Measurements from ENCODE around the gene NTNG1. TPM values are rescaled to one million over a fixed set of nuclear protein-coding genes. Genes with fewer than 3 reads are reported as not detected.

NTNG1 gene
- total and polyA plus RNA-seq, 2 of the 13 experiments (the other 11 are each of a cell fraction or from before 2014, with no cell fraction given), result not detected

GRCh38 chr1:107493111-107493716 lies 352.4 kb downstream of the NTNG1 start (continued):
- no peak for TF ChIP-seq FOXP4 (CRISPR knock-in tag; IDR thresholded peaks at IDR 0.05)
- no peak for TF ChIP-seq ZNF83 (CRISPR knock-in tag; IDR thresholded peaks at IDR 0.05; ENCODE audit: borderline replicate concordance)
- TF ChIP-seq BATF2 (CRISPR knock-in tag; IDR thresholded peaks at IDR 0.05), result no peak
- no peak for TF ChIP-seq SYNCRIP (IDR thresholded peaks at IDR 0.05; ENCODE audit: insufficient read depth, low read depth, low read length)
- no peak for TF ChIP-seq DMAP1 (CRISPR knock-in tag; IDR thresholded peaks at IDR 0.05)
- TF ChIP-seq ZNF737 (CRISPR knock-in tag; IDR thresholded peaks at IDR 0.05; ENCODE audit: borderline replicate concordance), result no peak
- no peak for TF ChIP-seq NR1H2 (CRISPR knock-in tag; IDR thresholded peaks at IDR 0.05; ENCODE audit: borderline replicate concordance, low read depth)
- TF ChIP-seq SNAPC2 (CRISPR knock-in tag; IDR thresholded peaks at IDR 0.05), result no peak
- no peak for TF ChIP-seq ATF7 (IDR thresholded peaks at IDR 0.05)
- TF ChIP-seq ATF7 (CRISPR knock-in tag; IDR thresholded peaks at IDR 0.05), result no peak

GRCh38 chr1:107494061-107494460 lies 353.2 kb downstream of the NTNG1 start:
- ChIA-PET CTCF (ENCODE audit: low intra/inter-chr PET ratio, low total read pairs) (no interaction called here), POLR2A (no interaction called here)
- ATAC-seq, result no peak
- Histone ChIP-seq H3K79me2 (ENCODE audit: insufficient read depth, low read length) (no peaks in the 10 kb centered on the region), H3K4me2 (ENCODE audit: low read depth, low read length) (no peak overlapping the region), H2AFZ (ENCODE audit: low read length) (no peak overlapping the region), H3K4me1 (ENCODE audit: insufficient read depth, low read length) (peaks cover 23% of the 10 kb centered on the region), H3K27ac (ENCODE audit: extremely low read length, insufficient read depth, low read length) (no peak overlapping the region), H3K9me3 (ENCODE audit: low read length) (no peaks in the 10 kb centered on the region), H4K20me1 (ENCODE audit: insufficient read depth, low read length) (no peaks in the 10 kb centered on the region), H3K27me3 (ENCODE audit: control insufficient read depth in 1 of 2, insufficient read depth in 2 of 2, low read length in 2 of 2) (no peaks in the 10 kb centered on the region), H3K36me3 (replicated peaks in 1 of 2; ENCODE audit: control insufficient read depth in 1 of 2, insufficient read depth in 2 of 2, low read length in 2 of 2) (no peaks in the 10 kb centered on the region), H3K4me3 (replicated peaks in 1 of 3; ENCODE audit: insufficient read depth in 1 of 3, low read depth in 2 of 3, low read length in 3 of 3) (no peak overlapping the region), H3K9ac (ENCODE audit: insufficient read depth, low read depth, low read length) (no peak overlapping the region)
- no peak for DNase-seq (ENCODE audit: low spot score)
- in situ Hi-C loops (cut with HindIII; ENCODE audit: extremely low pct_ligation_motif_present, low pct_unique_long_range_greater_than_20kb), result no loop called here
- intact Hi-C loops (cut with micrococcal nuclease; ENCODE audit: unreplicated experiment), result no loop called here
- BruUV-seq (replicated peaks), result no TSS peak
- no peak for FAIRE-seq
- 92% methylated on average over 6 of the region's 6 CpGs for WGBS (ENCODE audit: low lambda C conversion rate)
- TF ChIP-seq MAFF (IDR thresholded peaks at IDR 0.05; ENCODE audit: low read depth, low read length) (peak; percentile 85), DDIT3 (CRISPR knock-in tag; IDR thresholded peaks at IDR 0.05) (no peak), SOX13 (IDR thresholded peaks at IDR 0.05) (no peak), SOX13 (CRISPR knock-in tag; conservative IDR thresholded peaks at IDR 0.05 in 1 of 2, IDR thresholded peaks at IDR 0.05 in 1 of 2) (no peak), BORCS8-MEF2B (CRISPR knock-in tag; IDR thresholded peaks at IDR 0.05) (no peak), HOXD1 (CRISPR knock-in tag; IDR thresholded peaks at IDR 0.05) (no peak), MAFK (conservative IDR thresholded peaks at IDR 0.05 in 1 of 2, IDR thresholded peaks at IDR 0.05 in 1 of 2; ENCODE audit: low read length in 2 of 2) (peak; percentile 88 to 91), HDAC6 (IDR thresholded peaks at IDR 0.05; ENCODE audit: low read depth, low read length) (no peak), PRMT3 (CRISPR knock-in tag; IDR thresholded peaks at IDR 0.05; ENCODE audit: borderline replicate concordance, low read depth) (no peak), BRF2 (CRISPR knock-in tag; IDR thresholded peaks at IDR 0.05) (no peak)
